CD4-positive, CD25-positive, alpha-beta regulatory T cell (primary cell): ENCODE data around the gene KRT83. TPM values are rescaled to one million over a fixed set of nuclear protein-coding genes. Genes with fewer than 3 reads are reported as not detected.

Source experiments
- ATAC-seq, 2 donors: fragments of 150-1000 bp; cut with Tn5 transposase; one replicate each; pipeline ENCODE4 v1.10.0; 2021; ENCODE audit warnings: low read depth in 2 of 2, moderate number of reproducible peaks in 2 of 2, moderate library complexity in 1 of 2
- DNase-seq, 3 donors: peaks; one replicate each; pipeline versions ENCODE4 v3.0.0 to v3.0.0-alpha.2; 2012 to 2022; ENCODE audit warnings: mixed read lengths in 1 of 3
- H3K27ac ChIP-seq: one replicate; pipeline ENCODE4 v1.7.0; 2013; ENCODE audit warnings: mild to moderate bottlenecking, low read length; ENCODE audit not compliant: insufficient read depth, poor library complexity, severe bottlenecking
- H3K27me3 ChIP-seq: one replicate; pipeline ENCODE4 v1.7.0; 2013; ENCODE audit warnings: low read length; ENCODE audit not compliant: control insufficient read depth, insufficient read depth
- H3K36me3 ChIP-seq: one replicate; pipeline ENCODE4 v1.7.0; 2013; ENCODE audit warnings: mild to moderate bottlenecking, low read length, moderate library complexity; ENCODE audit not compliant: control insufficient read depth, insufficient read depth
- H3K4me1 ChIP-seq: 2 replicates; pipeline ENCODE4 v1.7.0; 2013; ENCODE audit warnings: mild to moderate bottlenecking, low read length; ENCODE audit not compliant: insufficient read depth, control insufficient read depth, poor library complexity, severe bottlenecking
- H3K4me3 ChIP-seq: one replicate; pipeline ENCODE4 v1.7.0; 2013; ENCODE audit warnings: low read depth, mild to moderate bottlenecking, low read length, moderate library complexity
- H3K9me3 ChIP-seq, 2 experiments: 1 replicate in 1 of 2; 2 replicates in 1 of 2; pipeline ENCODE4 v1.7.0; 2013; ENCODE audit warnings: low read length in 2 of 2, mild to moderate bottlenecking in 1 of 2, moderate library complexity in 1 of 2; ENCODE audit not compliant: control insufficient read depth in 2 of 2
- H3K27ac Mint-ChIP-seq, 3 donors: one replicate each; pipeline ENCODE4 v1.8.0; 2020 to 2022; ENCODE audit warnings: mild to moderate bottlenecking in 3 of 3, mixed read lengths in 3 of 3, moderate library complexity in 2 of 3
- H3K27me3 Mint-ChIP-seq: one replicate; pipeline ENCODE4 v1.8.0; 2022; ENCODE audit warnings: mild to moderate bottlenecking, mixed read lengths
- H3K36me3 Mint-ChIP-seq: one replicate; pipeline ENCODE4 v1.8.0; 2020; ENCODE audit warnings: mixed read lengths
- H3K4me1 Mint-ChIP-seq, 4 donors: one replicate each; pipeline ENCODE4 v1.8.0; 2020 to 2022; ENCODE audit warnings: mixed read lengths in 4 of 4, mild to moderate bottlenecking in 1 of 4
- H3K4me3 Mint-ChIP-seq, 4 donors: one replicate each; pipeline ENCODE4 v1.8.0; 2020 to 2022; ENCODE audit warnings: mild to moderate bottlenecking in 4 of 4, mixed read lengths in 4 of 4, moderate library complexity in 3 of 4
- H3K9me3 Mint-ChIP-seq, 7 donors: one replicate each; pipeline ENCODE4 v1.8.0; 2020 to 2022; ENCODE audit warnings: mixed read lengths in 7 of 7, mild to moderate bottlenecking in 3 of 7, moderate library complexity in 2 of 7
- polyA plus RNA-seq, 4 donors: library from polyadenylated mRNA; unstranded; fragments of 300-500 nt; fragmentation: Illumina TruSeq; gene quantifications; one replicate each; pipeline ENCODE4 v1.2.3, GENCODE V29; 2021
- total RNA-seq: library from RNA; stranded (reverse); gene quantifications from one replicate; pipeline ENCODE4 v1.2.3, GENCODE V29; 2022

KRT83 gene
- total RNA-seq (not detected), polyA plus RNA-seq (not detected)

DNA sequence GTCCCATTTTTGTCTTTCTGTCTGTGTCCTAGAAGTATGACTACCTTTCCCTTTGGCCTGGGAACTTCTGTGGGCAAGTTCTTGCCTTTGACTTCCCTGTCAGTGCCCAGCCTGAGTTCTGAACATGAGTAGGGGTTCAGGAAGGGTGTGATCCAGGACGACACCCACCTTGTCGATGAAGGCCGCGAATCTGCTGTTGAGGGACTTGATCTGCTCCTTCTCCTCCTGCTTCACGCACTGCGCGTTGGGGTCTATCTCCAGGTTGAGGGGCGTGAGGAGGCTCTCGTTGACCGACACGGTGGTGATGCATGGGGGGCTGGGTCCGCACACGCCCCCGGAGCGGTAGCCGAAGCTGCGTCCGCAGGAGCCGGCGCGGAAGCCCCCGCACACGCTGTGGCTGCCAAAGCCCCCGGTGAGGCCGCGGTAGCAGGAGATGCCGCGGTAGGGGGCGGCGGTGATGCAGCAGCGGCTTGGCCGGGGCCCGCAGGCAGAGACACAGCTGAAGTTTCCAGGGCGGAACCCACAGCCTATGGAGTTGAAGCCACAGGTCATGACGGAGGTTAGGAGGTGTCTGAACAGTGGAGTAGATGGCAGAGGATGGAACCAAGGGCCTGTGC is at the start of gene KRT83:
TSS of gene KRT83 (minus strand) at position 615 of the 617 bp plus-strand sequence. CDS start at position 552, 63 bp downstream.
- Mint-ChIP-seq H3K4me3 (no peak within 1 kb of the TSS), H3K36me3 (no peaks in the 10 kb centered on the region), H3K4me1 (peaks cover 0 to 4% (median 0%) of the 10 kb centered on the region in 4 donors), H3K9me3 (peaks cover 0 to 3% (median 0%) of the 10 kb centered on the region in 7 donors), H3K27me3 (peaks cover 30% of the 10 kb centered on the region), H3K27ac (no peak within 1 kb of the TSS)
- Histone ChIP-seq H3K27ac (no peak within 1 kb of the TSS), H3K4me1 (no peaks in the 10 kb centered on the region), H3K9me3 (no peaks in the 10 kb centered on the region), H3K36me3 (no peaks in the 10 kb centered on the region), H3K4me3 (no peak within 1 kb of the TSS), H3K27me3 (no peaks in the 10 kb centered on the region)
- ATAC-seq (no peak), DNase-seq (no peak)

DNA sequence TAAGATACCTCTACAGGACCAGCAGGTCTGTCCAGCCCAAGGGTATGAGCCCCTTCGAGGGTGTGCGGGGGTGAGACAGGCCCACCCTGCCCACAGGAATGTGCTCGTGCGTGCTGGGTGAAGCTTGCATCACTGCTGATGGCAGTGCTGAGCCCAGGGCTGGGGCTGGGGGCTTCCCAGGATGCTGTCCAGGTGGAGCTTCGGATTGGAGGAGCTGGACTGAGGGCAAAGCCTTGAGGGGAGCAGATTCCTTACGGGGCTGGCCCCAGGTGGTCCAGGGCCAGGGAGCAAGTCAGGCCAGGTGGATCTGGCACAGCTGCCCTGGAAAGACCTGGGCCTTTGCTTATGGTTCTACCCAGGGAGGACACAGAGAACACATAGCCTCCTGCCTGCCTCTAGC is 48.6 kb upstream of the KRT83 start:
- H3K36me3 ChIP-seq = no peaks in the 10 kb centered on the region
- H3K27ac Mint-ChIP-seq = no peak overlapping the region
- peaks cover 14% of the 10 kb centered on the region for H3K27me3 Mint-ChIP-seq
- no peaks in the 10 kb centered on the region for H3K36me3 Mint-ChIP-seq
- no peaks in the 10 kb centered on the region for H3K4me1 Mint-ChIP-seq
- H3K4me3 Mint-ChIP-seq = no peak overlapping the region
- no peaks in the 10 kb centered on the region for H3K4me1 ChIP-seq
- H3K9me3 Mint-ChIP-seq = peaks cover 0 to 2% (median 0%) of the 10 kb centered on the region in 7 donors
- H3K27me3 ChIP-seq = no peaks in the 10 kb centered on the region
- DNase-seq (no peak), ATAC-seq (no peak)
- H3K9me3 ChIP-seq = peaks cover 0 to 7% of the 10 kb centered on the region in 2 experiments
- no peak overlapping the region for H3K27ac ChIP-seq
- no peak overlapping the region for H3K4me3 ChIP-seq

DNA sequence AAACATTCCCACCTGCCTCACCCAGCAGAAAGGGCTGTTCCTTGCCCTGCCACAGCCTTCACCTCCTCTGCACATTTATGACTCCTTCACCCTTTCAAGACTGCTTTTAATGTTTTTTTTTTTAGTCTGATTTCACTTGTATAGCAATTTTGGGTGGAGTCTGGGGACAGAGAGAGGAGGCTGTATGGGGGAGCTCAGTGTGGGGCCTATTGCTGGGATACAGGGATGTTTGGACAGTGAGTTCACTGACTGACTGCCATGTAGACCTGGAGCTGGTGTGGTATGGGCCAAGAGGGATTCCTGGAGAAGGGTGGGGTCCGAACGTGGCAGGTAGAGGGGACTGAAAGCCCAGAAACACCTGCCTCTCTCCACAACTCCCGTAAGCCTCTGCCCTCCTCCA is 48.0 kb upstream of the KRT83 start:
- no peak overlapping the region for H3K4me3 ChIP-seq
- Mint-ChIP-seq H3K27ac (no peak overlapping the region), H3K27me3 (peaks cover 14% of the 10 kb centered on the region), H3K4me1 (no peaks in the 10 kb centered on the region), H3K4me3 (no peak overlapping the region), H3K9me3 (peaks cover 0 to 2% (median 0%) of the 10 kb centered on the region in 7 donors), H3K36me3 (no peaks in the 10 kb centered on the region)
- H3K27me3 ChIP-seq = no peaks in the 10 kb centered on the region
- no peaks in the 10 kb centered on the region for H3K36me3 ChIP-seq
- no peak for DNase-seq
- no peak overlapping the region for H3K27ac ChIP-seq
- H3K4me1 ChIP-seq = no peaks in the 10 kb centered on the region
- H3K9me3 ChIP-seq = peaks cover 0 to 6% of the 10 kb centered on the region in 2 experiments
- no peak for ATAC-seq

DNA sequence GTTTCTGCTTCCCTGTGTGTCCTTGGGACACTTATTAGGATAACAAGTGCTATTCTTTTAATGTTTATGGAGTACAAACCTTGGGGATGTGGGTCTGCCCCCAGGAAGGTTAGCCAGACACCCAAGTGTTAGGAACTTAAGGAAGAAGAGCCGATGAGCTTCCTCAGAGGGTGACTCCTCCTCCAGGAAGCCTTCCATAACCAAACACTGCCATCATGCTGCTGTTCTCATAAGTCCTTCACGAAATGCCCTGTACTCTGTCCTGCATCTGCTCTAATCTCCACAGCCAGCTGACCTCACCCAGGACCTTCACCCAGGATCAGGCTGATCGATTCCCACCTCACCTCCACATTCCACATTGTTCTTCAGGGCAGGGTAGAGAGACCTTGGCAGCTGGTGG is 47.3 kb upstream of the KRT83 start:
- Histone ChIP-seq H3K4me1 (no peaks in the 10 kb centered on the region), H3K27me3 (no peaks in the 10 kb centered on the region), H3K9me3 (no peaks in the 10 kb centered on the region), H3K27ac (no peak overlapping the region), H3K4me3 (no peak overlapping the region), H3K36me3 (no peaks in the 10 kb centered on the region)
- Mint-ChIP-seq H3K4me3 (no peak overlapping the region), H3K9me3 (peaks cover 0 to 2% (median 0%) of the 10 kb centered on the region in 7 donors), H3K27ac (no peak overlapping the region), H3K27me3 (peaks cover 14% of the 10 kb centered on the region), H3K36me3 (no peaks in the 10 kb centered on the region), H3K4me1 (no peaks in the 10 kb centered on the region)
- ATAC-seq (no peak), DNase-seq (no peak)

DNA sequence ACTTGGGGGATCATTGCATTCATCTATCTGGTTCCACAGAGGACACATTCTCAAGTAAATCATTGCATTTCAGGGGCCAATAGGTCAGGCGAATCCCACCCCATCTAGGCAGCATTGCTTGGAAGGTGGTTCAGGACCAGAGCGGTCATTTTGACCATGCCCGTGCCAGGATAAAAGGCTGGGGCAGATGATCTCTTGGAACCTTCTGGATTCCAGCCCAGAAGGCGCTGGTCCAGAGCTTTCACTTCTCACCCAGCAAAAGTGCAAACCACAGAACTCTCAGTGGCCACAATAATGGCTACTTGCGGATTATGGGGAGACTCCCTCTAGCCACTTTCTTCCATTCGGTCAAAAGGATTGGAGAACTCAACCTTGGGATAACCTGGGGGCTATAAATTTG is 46.7 kb upstream of the KRT83 start:
- no peaks in the 10 kb centered on the region for H3K36me3 ChIP-seq
- ATAC-seq (no peak), DNase-seq (no peak)
- Mint-ChIP-seq H3K4me1 (no peaks in the 10 kb centered on the region), H3K27ac (no peak overlapping the region), H3K27me3 (peaks cover 14% of the 10 kb centered on the region), H3K36me3 (no peaks in the 10 kb centered on the region), H3K9me3 (peaks cover 0 to 2% (median 0%) of the 10 kb centered on the region in 7 donors), H3K4me3 (no peak overlapping the region)
- H3K27ac ChIP-seq = no peak overlapping the region
- H3K9me3 ChIP-seq = no peaks in the 10 kb centered on the region
- no peaks in the 10 kb centered on the region for H3K4me1 ChIP-seq
- H3K4me3 ChIP-seq = no peak overlapping the region
- no peaks in the 10 kb centered on the region for H3K27me3 ChIP-seq

DNA sequence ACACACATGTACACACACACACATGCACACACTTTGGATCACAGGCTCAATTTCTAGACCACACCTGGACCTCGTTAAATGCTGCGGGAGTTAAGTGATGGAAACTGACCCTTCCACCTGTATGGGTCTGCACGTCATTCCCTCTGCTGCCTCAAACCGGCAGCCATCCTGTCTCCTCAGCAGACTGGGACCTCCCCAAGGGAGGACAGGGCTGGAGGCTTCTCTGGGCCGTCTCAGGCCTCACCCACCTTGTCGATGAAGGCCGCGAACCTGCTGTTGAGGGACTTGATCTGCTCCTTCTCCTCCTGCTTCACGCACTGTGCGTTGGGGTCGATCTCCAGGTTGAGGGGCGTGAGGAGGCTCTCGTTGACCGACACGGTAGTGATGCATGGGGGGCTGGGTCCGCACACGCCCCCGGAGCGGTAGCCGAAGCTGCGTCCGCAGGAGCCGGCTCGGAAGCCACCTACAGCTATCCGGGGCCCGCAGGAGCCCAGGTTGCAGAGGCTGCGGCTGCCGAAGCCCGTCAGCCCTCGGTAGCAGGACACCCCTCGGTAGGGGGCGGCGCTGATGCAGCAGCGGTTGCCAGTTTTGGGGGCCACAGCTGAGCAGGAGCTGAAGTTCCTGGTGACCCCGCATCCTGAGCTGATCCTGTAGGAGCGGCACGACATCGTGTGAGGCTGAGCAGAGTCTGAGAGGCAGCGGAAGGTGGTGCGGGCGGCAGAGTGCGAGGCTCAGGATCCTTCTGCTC is 45.7 kb upstream of the KRT83 start, which contains the start of gene KRT85:
TSS of gene KRT85 (minus strand) at position 744 of the 748 bp plus-strand sequence. CDS start at position 668, 76 bp downstream.
- Mint-ChIP-seq H3K4me1 (no peaks in the 10 kb centered on the region), H3K4me3 (no peak within 1 kb of the TSS), H3K9me3 (peaks cover 0 to 2% (median 0%) of the 10 kb centered on the region in 7 donors), H3K27ac (no peak within 1 kb of the TSS), H3K27me3 (peaks cover 12% of the 10 kb centered on the region), H3K36me3 (no peaks in the 10 kb centered on the region)
- H3K9me3 ChIP-seq = no peaks in the 10 kb centered on the region
- no peaks in the 10 kb centered on the region for H3K36me3 ChIP-seq
- no peak within 1 kb of the TSS for H3K4me3 ChIP-seq
- no peaks in the 10 kb centered on the region for H3K4me1 ChIP-seq
- no peak within 1 kb of the TSS for H3K27ac ChIP-seq
- no peaks in the 10 kb centered on the region for H3K27me3 ChIP-seq
- DNase-seq (no peak), ATAC-seq (no peak)

DNA sequence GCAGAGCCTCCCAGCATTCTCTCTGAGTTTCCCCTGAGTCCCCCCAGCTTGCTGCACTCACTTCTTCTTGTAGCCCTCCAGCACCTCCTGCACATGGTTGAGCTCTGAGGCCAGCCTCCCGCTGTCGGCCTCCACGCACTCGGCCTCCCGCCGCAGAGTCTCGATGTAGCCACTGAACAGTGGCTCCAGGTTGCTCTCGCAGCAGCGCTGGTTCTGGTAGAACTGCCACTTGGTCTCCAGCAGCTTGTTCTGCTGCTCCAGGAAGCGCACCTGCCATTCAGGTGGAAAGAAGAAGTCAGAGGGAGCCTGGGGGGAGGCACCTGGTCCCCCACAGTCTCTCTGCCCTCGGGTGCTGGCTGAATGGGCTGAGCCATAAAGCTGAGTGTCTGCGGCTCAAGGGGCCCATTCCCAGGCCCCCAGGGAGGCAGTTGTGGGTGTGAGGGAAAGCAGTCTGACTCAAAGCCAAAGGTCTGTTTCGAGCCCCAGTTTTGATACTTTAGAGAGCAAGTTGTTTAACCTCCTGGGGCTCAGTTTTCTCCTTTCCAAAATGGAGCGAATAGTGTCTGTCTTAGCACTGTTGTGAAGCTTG is 43.8 kb upstream of the KRT83 start:
- Histone ChIP-seq H3K27me3 (no peaks in the 10 kb centered on the region), H3K4me1 (no peaks in the 10 kb centered on the region), H3K27ac (no peak overlapping the region), H3K9me3 (no peaks in the 10 kb centered on the region), H3K4me3 (no peak overlapping the region), H3K36me3 (no peaks in the 10 kb centered on the region)
- ATAC-seq = no peak
- DNase-seq = no peak
- H3K27ac Mint-ChIP-seq = no peak overlapping the region
- H3K36me3 Mint-ChIP-seq = no peaks in the 10 kb centered on the region
- peaks cover 10% of the 10 kb centered on the region for H3K27me3 Mint-ChIP-seq
- no peak overlapping the region for H3K4me3 Mint-ChIP-seq
- peaks cover 0 to 5% (median 0%) of the 10 kb centered on the region in 4 donors for H3K4me1 Mint-ChIP-seq
- H3K9me3 Mint-ChIP-seq = peaks cover 0 to 2% (median 0%) of the 10 kb centered on the region in 7 donors
